GM19463 (cell line): ENCODE measurements around the gene CEP41.
"Not testable (repeated sequence)": the region's sequence is repeated elsewhere in the genome, so short reads cannot be mapped to it uniquely, and the experiment has no call there.

Source experiments
- ATAC-seq: cut with Tn5 transposase; IDR thresholded peaks from one replicate; pipeline ENCODE4 v1.9.1; 2021; ENCODE audit warnings: mild to moderate bottlenecking, moderate library complexity; ENCODE audit not compliant: unreplicated experiment

CEP41 gene

GRCh38 chr7:130390486-130390885, 50.3 kb downstream of the CEP41 start:
- no peak for ATAC-seq

- no peak for ATAC-seq
Observed at GRCh38 chr7:130388671-130389070, 52.1 kb downstream of the CEP41 start.

- ATAC-seq = no peak
Observed at GRCh38 chr7:130387628-130388403, 53.0 kb downstream of the CEP41 start.

GRCh38 chr7:130387306-130387627, 53.5 kb downstream of the CEP41 start:
- no peak for ATAC-seq

GRCh38 chr7:130386876-130387275, 53.9 kb downstream of the CEP41 start:
- no peak for ATAC-seq

- ATAC-seq = no peak
Observed at GRCh38 chr7:130385600-130386066, 55.2 kb downstream of the CEP41 start.

GRCh38 chr7:130384841-130385599, 55.8 kb downstream of the CEP41 start:
- ATAC-seq = no peak

GRCh38 chr7:130384371-130384801, 56.4 kb downstream of the CEP41 start:
- no peak for ATAC-seq

GRCh38 chr7:130383187-130383980, 57.4 kb downstream of the CEP41 start:
- ATAC-seq = no peak

GRCh38 chr7:130381468-130382312, 59.1 kb downstream of the CEP41 start:
- ATAC-seq = no peak

GRCh38 chr7:130380861-130381455, 59.9 kb downstream of the CEP41 start:
- no peak for ATAC-seq

- no peak for ATAC-seq
Observed at GRCh38 chr7:130379921-130380860, 60.6 kb downstream of the CEP41 start, which contains the start of gene CPA1. TSS of gene CPA1 (plus strand) at chr7:130380494. CDS start at chr7:130380521, 27 bp downstream.

- no peak for ATAC-seq
Observed at GRCh38 chr7:130379532-130379920, 61.3 kb downstream of the CEP41 start.

- ATAC-seq = no peak
Observed at GRCh38 chr7:130379019-130379418, 61.8 kb downstream of the CEP41 start.

GRCh38 chr7:130377178-130377577, 63.6 kb downstream of the CEP41 start:
- ATAC-seq = no peak

GRCh38 chr7:130376461-130376860, 64.4 kb downstream of the CEP41 start:
- ATAC-seq = not testable (repeated sequence)

GRCh38 chr7:130374507-130374906, 66.3 kb downstream of the CEP41 start:
- no peak for ATAC-seq

GRCh38 chr7:130372402-130373165, 68.2 kb downstream of the CEP41 start:
- ATAC-seq = no peak
